ENCODE results near the gene NTSR1.

GRCh38 chr20:62711703-62712101, 3.1 kb downstream of the NTSR1 start:
- TF ChIP-seq CTCF (IDR thresholded peaks at IDR 0.05) (no peak), POLR2A (IDR thresholded peaks at IDR 0.05) (no peak), EP300 (IDR thresholded peaks at IDR 0.05) (no peak)

All from ovary (tissue), 3 donors.